ENCODE results near the gene MC3R. TPM values are rescaled to one million over a fixed set of nuclear protein-coding genes. Genes with fewer than 3 reads are reported as not detected.

The MC3R gene
- total and polyA plus RNA-seq, 2 of the 4 experiments (the other 2 are of a cell fraction): not detected

DNA sequence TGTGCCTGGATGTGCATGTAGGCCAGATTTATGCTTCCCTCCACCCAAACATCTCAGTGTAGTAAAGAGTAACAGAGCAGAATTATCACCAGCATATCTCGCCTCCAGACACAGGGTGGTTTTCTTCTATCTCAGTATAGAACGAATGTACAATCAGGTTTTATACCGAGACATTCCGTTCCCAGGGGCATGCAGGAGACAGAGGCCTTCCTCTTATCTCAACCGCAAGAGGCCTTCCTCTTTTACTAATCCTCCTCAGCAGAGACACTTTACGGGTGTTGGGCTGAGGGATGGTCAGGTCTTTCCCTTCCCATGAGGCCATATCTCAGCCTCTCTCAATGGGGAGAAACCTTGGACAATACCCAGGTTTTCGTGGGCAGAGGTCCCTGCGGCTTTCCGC, 36.4 kb upstream of the MC3R start:
- no peak overlapping the region for H2AK5ac ChIP-seq (ENCODE audit: low read depth, low read length)

More for the DNA sequence above, 36.4 kb upstream of the MC3R start:
- no peak overlapping the region for H3K14ac ChIP-seq (replicated peaks; ENCODE audit: low read depth, low read length)
- H3K36me3 ChIP-seq (ENCODE audit: control insufficient read depth, insufficient read depth, low read length): no peaks in the 10 kb centered on the region
- no peak overlapping the region for H2BK20ac ChIP-seq (ENCODE audit: low read depth, low read length)
- no peak overlapping the region for H2BK120ac ChIP-seq (ENCODE audit: low read depth, low read length)
- peaks cover 7% of the 10 kb centered on the region; the same call in 1 of the 2 replicates for H3K9me3 ChIP-seq (ENCODE audit: control insufficient read depth, insufficient read depth, low read length)
- H4K8ac ChIP-seq (ENCODE audit: low read depth in 2 of 2, low read length in 2 of 2): no peak overlapping the region
- ATAC-seq (ENCODE audit: low read depth) (no peak), DNase-seq (no peak)
- no peaks in the 10 kb centered on the region for H3K27me3 ChIP-seq (ENCODE audit: control insufficient read depth, insufficient read depth, low read length)
- no peak overlapping the region for H3K18ac ChIP-seq (ENCODE audit: low read depth, low read length)
- H2AFZ ChIP-seq (replicated peaks; ENCODE audit: low read length, poor library complexity): no peak overlapping the region
- ChIA-PET POLR2A (ENCODE audit: unreplicated experiment) (no interaction called here), CTCF (no interaction called here)
- H2BK15ac ChIP-seq (ENCODE audit: low read depth, low read length): no peak overlapping the region
- H2BK5ac ChIP-seq (ENCODE audit: low read depth, low read length, poor library complexity, severe bottlenecking): no peak overlapping the region
- no peaks in the 10 kb centered on the region for H3K4me1 ChIP-seq (ENCODE audit: control insufficient read depth, insufficient read depth, low read length)
- H3K23ac ChIP-seq (ENCODE audit: low read depth, low read length): no peak overlapping the region
- in situ Hi-C loops (cut with MboI; ENCODE audit: low sequenced_read_pairs) (no loop called here), intact Hi-C loops (cut with micrococcal nuclease) (no loop called here), dilution Hi-C loops (cut with HindIII; ENCODE audit: low sequenced_read_pairs, unreplicated experiment) (no loop called here)
- no peaks in the 10 kb centered on the region for H4K20me1 ChIP-seq (ENCODE audit: insufficient read depth, low read length)
- no peak overlapping the region for H3K56ac ChIP-seq (ENCODE audit: extremely low read depth, insufficient read depth, low read length)
- WGBS, 2 experiments (ENCODE audit: extremely low coverage in 2 of 2, insufficient read length in 1 of 2): no CpG with 5 or more reads among the region's 9 CpGs
- no peak overlapping the region for H3K4me3 ChIP-seq (ENCODE audit: insufficient read depth, low read depth, low read length)
- H3K27ac ChIP-seq (ENCODE audit: insufficient read depth, low read length): no peak overlapping the region
- no peak overlapping the region for H4K5ac ChIP-seq (ENCODE audit: low read depth, low read length)
- H3K4me2 ChIP-seq (ENCODE audit: low read depth, low read length): no peak overlapping the region
- no TSS peak for BruUV-seq (replicated peaks)
- H3K9me1 ChIP-seq (ENCODE audit: insufficient read depth, low read length): no peaks in the 10 kb centered on the region
- no peaks in the 10 kb centered on the region for H3K79me1 ChIP-seq (ENCODE audit: low read depth in 1 of 2, low read length in 2 of 2)
- no peak overlapping the region for H2AK9ac ChIP-seq (replicated peaks; ENCODE audit: low read depth, low read length, poor library complexity)
- H3K4ac ChIP-seq (ENCODE audit: low read depth, low read length): no peak overlapping the region
- no peak overlapping the region for H3K9ac ChIP-seq (ENCODE audit: low read depth, low read length)
- H4K91ac ChIP-seq (ENCODE audit: insufficient read depth, low read depth, low read length): no peak overlapping the region
- TF ChIP-seq BHLHE40 (IDR thresholded peaks at IDR 0.05; ENCODE audit: low read depth, low read length): no peak

Data from IMR-90 (cell line).